UCSD-AML1 (cell line): ENCODE results near the gene TLL2.

Source experiments
- DNase-seq: peaks from one replicate; lab custom pipeline; 2025; ENCODE audit not compliant: unreplicated experiment; lab: John Stamatoyannopoulos, UW

Gene TLL2

DNA sequence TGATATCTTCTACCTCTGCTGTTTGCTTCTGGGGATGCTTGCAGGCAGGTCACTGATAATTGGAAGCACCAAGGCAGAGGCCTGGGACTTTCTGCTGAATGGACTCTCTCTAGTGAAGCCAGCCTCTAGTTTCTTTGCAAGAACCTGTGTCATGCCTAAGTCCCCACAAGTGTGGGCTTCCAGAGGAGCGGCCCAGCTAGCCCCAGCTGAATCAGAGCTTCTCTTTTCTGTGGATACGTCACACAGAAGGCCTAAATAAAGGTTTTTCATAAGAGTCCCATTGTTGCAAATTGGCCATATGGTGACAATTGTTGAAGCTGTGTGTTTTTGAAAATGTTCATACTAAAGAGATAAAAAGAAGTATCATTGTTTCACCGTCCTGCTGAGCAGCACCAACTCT, 148.2 kb downstream of the TLL2 start:
- DNase-seq, result no peak

DNA sequence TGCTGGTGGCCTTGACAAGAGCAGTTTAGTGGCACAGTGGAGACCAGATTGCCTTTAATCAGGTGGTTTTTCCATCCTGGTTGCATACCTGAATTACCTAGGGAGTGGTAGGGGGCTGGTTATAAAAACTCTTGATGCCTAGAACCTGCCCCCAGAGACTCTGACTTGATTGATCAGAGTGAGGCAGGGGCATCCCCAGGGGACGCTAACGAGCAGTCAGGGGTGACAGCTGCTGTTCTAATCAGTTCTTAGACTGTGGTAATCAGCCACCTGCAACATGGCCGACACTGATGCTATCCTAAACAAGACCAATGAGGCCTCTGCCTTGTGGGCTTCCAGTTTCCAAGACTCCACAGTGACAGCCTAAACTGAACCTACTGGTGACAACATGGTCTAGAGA, 153.0 kb downstream of the TLL2 start:
- DNase-seq, result no peak

DNA sequence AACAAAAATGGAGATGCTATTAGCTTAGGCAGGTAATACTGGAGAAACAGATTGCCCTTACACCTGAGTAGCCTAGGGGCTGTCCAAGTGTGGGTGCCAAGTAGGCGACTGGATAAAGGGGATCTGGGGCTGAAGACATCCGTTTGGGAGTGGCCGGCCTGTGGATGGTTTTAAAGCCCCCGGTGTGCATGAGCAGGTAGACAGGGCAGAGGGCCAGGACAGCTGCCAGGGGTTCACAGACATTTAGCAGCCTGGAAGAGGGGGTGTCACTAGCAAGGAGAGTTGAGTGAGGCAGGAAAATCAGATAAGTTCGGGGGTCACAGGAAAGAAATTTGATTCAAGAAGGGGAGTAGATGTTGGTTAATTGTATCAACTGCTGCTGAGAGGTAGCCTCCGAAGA, 153.4 kb downstream of the TLL2 start:
- DNase-seq, result no peak

DNA sequence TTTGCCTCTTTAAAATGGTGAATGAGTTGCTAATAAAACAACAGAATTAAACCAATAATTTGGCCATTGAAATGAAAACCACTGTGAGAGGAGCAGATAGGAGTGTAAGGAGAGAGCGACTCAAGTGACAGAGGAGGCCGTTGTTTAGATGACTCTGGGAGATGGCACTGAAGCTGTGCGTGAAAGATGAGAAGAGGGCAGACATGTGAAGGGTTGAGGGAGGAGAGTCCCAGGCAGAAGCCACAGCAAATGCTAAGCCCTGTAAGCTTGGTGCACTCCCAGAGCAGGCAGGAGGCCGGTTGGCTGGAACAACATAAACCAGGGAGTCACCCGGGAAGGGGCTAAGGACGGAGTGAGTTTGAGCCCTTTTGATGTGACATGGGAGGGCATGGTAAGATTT, 154.1 kb downstream of the TLL2 start:
- DNase-seq, result no peak

DNA sequence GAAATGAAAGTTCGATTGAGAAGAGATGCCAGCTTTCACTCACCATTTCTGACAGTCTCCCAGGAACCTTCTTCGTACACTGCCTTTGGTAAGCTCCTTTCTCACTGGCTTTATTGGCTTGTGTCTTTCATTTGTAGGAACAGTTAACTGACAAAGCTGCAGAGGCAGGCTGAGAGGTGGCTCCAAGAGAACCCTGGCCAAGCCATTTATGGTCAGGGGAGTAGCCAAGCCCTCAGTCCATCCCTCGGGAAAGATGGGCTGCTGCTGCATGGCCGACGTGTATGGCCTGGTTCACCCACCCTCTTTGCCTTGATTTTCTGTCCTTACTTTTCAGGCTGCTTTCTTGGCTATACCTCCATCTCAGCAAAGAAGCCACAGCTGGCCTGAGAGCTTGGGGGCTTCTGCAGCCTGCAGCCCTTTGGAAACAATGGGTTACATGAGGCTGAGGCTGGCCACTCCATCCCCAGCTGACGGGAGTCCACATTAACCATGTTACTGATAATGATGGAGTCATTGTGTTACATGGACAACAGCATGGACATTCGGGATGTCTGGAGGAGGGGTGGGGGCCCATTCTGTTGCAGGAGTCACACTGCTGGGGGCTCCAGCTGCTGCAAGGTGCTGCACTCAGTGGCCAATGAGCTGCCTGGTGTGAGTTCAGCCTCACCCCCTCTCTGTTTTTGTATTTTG, 154.7 kb downstream of the TLL2 start, which contains the start of gene OPALIN:
Gene OPALIN, minus strand, starts transcription at position 152 of the 690 bp plus-strand sequence. Its CDS starts 106 bp downstream, at position 46.
- DNase-seq, result no peak

DNA sequence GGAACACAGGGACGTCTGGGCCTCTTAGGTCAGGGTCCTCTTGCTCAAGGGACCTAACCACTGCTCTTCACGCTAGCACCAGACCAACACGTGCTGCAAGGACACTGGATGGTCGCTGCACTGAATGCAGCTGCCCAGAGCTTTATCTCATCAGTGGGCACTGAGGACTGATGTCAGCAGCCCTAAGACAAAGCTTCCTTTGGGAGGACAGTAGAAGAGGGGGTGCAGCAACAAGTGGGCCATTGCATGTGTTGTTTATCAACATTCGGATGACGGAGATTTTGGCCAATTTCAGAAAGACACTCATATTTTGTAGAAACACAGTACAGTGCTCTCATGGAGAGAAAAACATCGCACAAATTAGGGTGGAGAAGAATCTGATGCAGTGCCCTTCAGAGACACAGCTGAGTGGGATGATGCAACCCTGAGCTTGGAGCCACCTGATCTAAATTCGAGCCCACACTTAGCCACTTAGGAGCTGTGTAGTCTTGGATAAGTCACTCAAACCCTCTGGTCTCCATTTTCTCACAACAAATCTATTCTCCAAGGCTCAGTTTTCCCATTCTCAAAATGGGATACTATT, 156.6 kb downstream of the TLL2 start:
- DNase-seq, result no peak

DNA sequence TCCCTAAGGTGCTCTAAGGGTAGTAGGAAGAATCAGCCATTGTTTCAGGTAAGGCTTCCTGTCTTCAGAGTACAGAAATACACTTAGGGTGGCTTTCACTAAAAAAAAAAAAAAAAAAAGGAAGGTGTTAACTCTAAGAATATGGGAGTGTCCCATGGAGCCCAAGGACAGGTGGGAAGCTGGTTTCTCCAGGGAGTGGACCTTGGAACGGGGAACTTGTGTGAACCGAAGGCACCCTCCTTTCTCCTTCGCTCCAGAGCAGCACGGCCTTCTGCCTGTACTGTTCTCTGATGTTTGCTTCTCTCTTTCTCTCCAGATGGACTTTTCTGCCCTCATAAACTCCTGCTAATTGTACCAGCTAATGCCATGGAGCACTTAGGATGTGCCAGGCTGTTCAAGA, 161.1 kb downstream of the TLL2 start:
- no peak for DNase-seq

DNA sequence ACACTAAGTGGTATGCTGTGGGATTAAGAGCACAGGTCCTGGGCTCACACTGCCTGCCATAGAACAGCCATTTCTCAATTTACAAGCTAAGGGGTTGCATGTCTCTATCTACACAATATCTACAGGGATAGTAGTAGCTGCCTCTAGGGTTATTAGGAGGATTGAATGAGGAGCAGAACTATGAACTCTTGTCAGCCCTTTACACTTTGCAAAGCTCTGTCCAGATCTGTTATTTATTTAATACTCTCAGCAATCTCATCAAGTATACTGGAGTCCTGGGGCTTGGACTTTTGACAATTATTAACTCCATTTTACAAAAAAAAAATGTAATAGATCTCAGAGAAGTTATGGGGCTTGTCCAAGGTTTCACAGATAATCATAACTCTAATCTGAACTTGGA, 161.7 kb downstream of the TLL2 start:
- DNase-seq, result no peak

DNA sequence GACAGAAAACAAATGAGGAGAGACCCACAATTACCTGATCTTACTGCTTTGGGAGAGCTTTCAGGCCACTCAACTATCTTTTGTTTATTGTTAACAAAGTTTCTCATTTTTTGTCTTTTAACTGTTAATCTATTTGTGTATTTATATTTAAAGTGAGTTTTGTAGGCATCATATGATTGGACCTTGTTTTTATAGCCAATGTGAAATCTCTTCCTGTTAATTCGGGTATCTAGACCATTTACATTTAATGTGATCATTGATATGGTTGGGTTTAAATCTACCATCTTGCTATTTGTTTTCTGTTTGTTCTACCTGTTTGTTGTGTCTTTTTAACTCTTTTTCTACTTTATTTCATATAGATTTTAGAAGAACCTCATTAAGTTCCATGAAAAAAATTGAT, 167.4 kb downstream of the TLL2 start:
- DNase-seq, result no peak

DNA sequence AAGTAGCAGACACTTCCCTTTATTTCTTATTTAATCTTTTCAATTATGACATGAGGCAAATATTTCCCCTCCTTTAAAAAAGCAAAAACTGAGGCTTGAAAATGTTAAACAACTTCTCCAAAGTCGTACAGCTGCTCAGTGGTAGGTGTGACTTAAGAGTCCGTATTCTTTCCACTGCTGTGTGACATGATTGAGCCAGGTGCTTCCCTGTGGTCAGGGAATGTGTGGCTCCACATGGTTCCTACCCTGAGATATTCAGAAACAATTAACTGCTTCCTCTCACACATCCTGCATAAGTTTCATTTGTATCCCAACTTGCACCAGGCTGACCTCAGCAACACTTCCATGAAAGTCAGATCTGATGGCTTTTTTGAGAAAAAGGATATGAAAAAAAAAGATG, 168.5 kb downstream of the TLL2 start:
- DNase-seq, result no peak

DNA sequence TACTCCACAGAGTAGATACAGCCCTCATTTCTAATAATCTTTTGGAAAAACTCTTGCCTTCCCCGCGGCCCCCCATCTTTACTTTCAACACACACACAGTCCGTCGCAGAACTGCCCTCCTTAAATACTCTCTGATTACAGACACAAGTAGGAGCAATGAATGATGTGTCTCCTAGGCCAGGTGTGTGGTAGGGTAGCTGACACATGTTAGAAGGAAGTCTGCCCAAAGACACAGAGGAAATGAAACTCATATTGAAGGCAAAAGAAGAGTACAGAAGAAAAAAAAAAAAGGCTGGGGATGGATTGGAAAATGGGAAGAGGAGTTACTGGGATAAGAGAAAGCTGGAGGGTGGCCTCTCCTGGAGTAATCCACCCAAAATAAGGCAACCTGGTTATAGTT, 169.5 kb downstream of the TLL2 start:
- no peak for DNase-seq

DNA sequence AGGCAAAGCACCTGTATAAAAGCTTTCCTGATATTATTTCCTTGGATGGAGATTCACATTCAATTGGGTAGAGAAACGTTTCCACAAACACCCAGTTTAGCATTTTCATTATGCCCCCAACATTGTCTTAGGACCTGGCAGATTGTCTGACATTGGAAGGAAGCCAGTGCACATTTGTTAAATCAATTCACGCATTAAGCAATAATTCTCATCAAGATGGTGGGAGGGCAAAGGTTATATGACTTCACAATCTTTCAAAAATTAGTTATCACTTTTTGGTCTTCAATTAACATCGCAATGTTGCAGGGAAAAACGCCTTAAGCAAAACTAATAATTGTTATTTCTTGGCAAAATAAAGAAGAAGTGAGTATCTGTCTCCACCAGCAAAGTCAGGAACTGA, 171.3 kb downstream of the TLL2 start:
- DNase-seq, result no peak

DNA sequence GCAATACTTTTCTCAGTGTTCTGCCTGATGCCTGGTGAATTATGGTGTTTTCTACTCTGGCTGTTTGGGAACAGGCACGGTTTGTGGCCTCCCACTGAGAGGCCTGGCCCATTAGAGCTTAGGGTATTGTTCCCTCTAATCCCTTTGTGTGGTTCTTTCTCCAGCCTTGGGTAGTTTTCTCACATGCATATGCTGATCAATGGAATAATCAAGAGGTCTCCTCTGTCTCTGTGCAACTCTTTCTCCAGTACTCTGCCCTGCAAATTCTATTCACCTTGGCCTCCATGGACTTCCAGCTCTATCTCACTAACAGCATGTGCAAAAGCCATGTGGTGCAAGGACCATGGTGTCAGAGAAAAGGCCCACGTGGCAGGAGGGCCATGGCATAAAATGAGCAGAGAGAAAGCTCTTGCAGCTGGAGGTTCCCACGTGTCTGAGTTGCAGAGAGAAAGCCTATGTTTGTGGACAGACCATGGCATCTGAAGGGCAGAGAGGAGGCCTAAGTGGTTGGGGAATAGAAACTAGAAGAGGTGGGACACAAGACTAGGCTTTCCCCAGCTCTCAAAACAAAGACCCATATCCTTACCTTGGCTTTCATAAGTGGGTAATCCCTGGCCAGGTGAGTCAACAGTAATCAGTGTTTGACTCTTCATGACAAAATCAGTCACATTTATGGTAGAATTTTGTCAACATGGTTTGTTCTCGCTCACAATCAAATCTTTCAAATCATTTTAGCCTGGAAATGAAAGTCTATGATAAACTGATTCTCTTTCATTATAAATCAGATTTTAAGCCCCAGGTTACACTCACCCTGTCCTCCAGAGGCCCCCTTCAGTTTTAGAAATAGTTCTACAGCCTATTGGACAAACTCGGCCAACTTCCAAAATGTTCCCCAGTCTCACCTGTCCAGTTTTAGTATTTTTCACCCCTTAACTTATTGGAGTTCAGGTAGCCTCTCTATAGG, 172.2 kb downstream of the TLL2 start:
- no peak for DNase-seq

DNA sequence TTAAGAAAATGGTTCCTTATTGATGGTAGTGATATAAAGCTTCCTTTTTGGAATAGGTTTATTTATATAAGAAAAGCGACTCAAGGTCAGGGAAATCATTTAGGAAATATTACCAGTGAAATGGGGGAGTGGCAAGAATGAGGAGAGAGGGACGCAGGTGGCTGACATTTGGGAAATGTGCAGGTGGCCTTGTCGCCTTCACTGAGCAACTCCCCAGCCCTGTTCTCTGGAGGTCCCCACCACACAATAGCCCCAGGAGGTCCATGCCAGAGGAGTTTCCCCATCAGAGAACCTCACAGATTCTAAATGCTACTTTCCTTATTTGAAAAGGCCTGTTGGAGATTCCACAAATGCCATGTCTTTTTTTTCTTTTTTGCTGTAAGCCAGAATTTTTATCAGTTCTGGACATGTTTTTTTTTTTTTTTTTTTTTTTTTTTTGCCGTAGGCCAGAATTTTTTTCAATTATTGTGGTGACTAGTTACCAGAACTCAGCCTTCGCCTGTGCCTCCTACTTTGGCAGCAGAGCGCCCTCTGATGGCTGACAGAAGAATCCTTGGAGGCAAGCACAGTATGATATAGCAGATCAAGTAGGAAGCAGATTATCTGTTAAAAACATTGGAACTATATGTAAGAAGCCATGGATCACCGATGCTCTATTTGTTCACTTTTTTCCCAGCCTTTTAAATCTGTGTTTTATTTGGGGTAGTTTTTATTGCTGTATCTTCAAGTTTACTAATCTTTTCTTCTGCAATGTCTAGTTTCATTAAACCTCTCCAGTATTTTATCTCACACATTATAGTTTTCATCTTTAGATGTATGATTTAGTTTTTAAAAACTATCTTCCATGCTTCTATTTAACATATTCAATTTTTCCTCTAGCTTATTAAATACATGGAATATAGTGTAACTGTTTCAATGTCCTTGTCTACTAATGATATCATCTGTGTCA, 173.5 kb downstream of the TLL2 start:
- DNase-seq, result peak; percentile 31

DNA sequence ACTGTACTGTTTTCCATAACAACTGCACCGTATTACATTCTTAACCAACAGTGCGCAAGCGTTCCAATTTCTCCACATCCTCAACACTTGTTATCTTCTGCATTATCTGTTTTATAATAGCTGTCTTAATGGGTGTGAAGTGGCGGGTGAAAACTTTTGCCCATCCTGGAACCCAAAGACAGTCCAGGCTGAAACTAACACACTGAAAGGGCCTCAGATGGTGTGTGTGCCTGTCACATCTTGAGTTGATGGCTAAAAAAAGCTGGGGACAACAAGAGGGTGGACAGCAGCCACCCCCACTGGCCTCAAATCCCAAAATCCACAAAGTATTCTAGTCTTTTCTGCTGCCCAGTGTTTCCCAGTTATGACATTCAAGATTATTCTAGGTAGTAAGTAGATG, 174.3 kb downstream of the TLL2 start:
- no peak for DNase-seq

DNA sequence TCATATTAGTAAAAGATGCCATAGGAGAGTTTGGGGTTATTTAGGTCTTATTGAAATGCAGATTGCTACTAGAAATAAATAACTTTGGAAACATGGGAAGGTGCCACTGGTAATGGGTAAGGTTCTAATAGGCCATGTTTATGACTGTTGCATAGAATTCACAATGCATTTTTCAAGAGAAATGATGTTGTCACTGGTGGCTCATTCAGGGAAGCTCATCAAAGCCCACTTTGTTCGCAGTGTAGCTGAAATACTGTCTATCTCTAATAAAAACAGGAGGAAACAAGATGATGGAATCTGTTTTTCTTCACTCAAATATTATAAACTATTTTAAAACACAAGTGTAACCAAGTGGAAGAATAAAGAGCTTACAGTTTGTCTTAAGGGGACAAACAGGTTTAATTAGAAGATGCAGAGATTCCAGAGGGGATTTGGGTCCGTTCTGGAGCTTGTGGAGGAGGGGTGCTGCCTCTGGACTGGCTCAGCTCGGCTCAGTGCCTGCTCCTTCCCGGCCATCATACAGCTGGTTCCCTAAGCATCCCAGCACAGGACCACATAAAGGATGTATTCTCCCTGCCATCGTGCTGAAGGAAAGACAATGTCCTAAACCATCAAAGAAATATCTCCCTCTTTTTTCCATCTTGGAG, 175.3 kb downstream of the TLL2 start:
- no peak for DNase-seq

DNA sequence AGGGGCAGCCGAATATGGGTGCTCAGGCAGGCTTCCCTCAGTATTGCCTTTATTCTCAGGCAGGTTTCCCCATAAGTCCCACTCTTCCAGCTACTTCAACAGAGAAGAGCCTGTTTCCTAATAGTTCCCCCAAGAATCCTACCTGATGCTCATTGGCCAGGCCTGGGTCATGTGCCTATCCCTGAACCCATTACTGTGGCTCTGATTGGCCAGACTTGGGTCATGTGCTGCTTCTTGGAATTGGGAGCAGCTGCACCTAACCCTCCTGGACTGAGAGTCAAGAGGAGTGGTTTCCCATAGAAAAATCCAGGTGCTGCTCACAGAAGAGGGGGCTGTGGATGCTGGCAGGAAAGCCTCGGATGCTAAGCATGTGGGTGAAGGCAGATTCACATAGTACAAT, 176.6 kb downstream of the TLL2 start:
- DNase-seq, result no peak

DNA sequence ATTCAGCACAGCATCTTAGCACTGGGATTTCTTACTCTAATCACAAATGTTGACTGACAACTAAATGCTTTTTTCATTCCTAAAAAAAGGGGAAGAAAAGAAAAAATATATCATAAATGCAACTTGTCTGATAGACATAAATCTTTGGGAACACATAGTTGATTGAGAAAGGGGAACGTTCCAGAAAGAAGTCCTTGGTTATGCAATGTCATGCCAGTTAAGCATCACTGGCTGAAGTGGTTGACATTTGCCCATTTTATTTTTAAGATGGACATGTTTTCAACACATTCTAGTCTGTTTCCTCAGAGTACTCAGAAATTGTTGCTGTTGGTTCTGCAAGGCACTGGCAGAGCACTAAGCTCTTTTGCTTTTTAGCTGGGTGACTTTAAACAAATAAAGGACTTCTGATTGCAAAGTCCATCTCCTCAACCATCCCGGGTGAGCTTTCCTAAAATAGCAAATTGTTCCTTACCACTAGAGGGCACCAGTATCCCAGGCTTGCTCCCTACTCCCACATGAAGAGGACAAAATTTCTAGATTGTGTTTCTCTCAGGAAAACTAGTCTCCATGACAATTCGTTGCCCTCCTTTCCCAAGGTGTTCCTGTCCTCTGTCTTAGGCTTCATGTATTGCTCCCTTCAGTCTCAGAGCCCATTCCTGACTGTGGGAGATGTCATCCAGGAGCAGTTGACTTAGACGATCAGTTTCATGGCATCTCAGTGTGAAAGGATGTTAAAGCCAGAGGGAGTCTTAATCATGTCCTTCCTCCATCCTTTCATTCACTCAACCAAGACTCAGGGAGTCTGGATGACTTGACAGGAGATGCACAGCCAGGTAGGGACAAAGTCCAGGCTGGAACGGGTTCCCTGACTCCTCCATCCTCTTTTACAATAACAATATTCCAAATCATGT, 178.9 kb downstream of the TLL2 start:
- no peak for DNase-seq

DNA sequence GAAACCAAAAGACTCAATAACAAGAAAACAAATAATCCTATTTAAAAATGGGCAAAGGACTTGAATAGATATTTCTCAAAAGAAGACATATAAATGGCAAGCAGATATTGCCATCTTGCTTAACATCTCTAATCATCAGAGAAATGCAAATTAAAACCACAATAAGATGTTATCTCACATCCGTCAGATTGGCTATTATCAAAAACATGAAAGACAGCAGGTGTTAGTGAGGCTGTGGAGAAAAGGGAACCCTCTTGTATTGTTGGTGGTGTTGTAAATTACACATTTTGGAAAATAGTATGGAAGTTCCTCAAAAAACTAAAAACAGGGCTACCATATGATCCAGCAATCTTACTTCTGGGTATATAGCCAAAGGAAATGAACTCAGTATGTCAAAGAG, 180.6 kb downstream of the TLL2 start:
- DNase-seq, result no peak
